ENCODE measurements around the gene MAP4K2. TPM values are rescaled to one million over a fixed set of nuclear protein-coding genes. Genes with fewer than 3 reads are reported as not detected.
"Not testable (repeated sequence)": the region's sequence is repeated elsewhere in the genome, so short reads cannot be mapped to it uniquely, and the experiment has no call there.

MAP4K2 gene
- total RNA-seq, 1 donor from 2014 or later: 7.5 TPM

DNA sequence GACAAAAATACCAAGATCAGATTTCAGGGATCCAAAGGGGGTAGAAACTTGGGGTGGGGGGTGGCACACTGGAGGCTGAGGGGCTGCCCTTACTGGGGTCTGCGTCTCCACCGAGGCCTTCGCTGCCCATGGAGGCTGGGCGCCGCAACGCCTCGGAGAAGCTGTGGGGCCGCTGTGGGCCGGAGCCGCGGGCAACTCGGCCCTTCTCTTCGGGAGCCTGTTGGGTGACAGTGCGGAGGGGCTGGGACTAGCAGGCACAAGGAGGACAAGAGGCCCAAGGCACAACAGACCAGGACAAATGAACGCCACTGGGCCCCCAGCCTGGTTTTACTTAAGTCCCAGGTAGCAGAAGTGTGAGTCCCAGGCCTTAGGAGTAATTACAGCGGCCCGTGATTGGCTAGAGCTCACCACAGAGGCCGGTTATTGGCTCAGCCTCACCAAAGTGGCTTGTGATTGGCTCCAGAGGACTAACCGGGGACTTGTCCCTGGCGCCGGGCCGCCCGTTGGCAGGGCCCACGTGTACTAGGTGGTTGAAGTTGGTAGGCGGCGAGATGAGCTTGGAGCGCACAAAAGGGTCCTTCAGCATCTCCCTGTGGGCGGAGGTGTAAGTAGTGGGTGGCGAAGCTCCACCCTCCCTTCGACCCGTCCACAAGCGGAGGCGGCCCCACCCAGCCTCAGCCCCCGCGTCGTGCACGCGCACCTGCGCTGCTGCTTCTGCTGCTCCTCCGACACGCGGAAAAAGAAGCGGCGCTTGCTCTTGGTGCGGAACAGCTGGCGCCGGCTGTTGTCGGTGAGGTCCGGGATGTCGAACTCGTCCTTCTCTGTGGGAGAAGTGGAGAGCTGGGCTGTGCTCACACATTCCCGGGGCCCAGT, 23.8 kb upstream of the MAP4K2 start:
- TF ChIP-seq CTCF (IDR thresholded peaks at IDR 0.05; ENCODE audit: borderline replicate concordance): no peak
- no peak overlapping the region for H3K27ac ChIP-seq (replicated peaks)
- no peaks in the 10 kb centered on the region for H3K4me1 ChIP-seq
- DNase-seq: no peak
- intact Hi-C loops (cut with micrococcal nuclease): no loop called here
- no peak overlapping the region for H3K4me3 ChIP-seq
- H3K27me3 ChIP-seq (ENCODE audit: low read depth): no peaks in the 10 kb centered on the region
- H3K36me3 ChIP-seq: no peaks in the 10 kb centered on the region
- H3K9me3 ChIP-seq (replicated peaks): no peaks in the 10 kb centered on the region

GRCh38 chr11:64826062-64826461, 23.0 kb upstream of the MAP4K2 start:
- Histone ChIP-seq H3K4me1 (no peaks in the 10 kb centered on the region), H3K9me3 (replicated peaks) (no peaks in the 10 kb centered on the region), H3K36me3 (no peaks in the 10 kb centered on the region), H3K27me3 (ENCODE audit: low read depth) (no peaks in the 10 kb centered on the region), H3K27ac (replicated peaks) (no peak overlapping the region), H3K4me3 (no peak overlapping the region)
- intact Hi-C loops (cut with micrococcal nuclease): no loop called here
- TF ChIP-seq CTCF (IDR thresholded peaks at IDR 0.05; ENCODE audit: borderline replicate concordance): no peak
- no peak for DNase-seq

DNA sequence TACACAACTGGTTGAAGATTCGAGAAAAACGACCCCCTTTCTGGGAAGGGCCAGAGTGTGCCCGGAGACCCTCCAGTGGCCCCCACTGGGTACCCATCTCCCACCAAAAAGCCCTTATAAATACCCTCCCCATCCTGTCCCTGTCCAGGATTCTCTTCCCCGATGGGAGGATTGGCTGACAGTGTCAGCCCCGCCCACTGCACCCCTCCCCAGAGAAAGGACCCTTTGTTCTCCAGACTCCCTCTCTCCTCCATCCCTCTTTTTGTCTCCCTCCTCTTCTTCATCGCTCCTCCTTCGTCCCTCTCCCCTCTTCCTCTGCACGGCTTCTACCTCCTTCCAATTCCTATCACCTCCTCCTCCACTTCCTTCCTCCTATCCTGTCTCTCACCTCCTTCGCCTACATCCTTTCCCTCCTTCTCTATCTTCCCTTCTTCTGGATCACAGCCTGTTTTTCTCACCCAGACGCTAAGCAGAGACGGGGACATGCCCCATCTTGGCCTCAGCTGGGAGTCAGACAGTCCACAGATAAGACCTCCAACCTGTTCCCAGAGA, 20.6 kb upstream of the MAP4K2 start:
- no peaks in the 10 kb centered on the region for H3K9me3 ChIP-seq (replicated peaks)
- no peak for TF ChIP-seq CTCF (IDR thresholded peaks at IDR 0.05; ENCODE audit: borderline replicate concordance)
- H3K27me3 ChIP-seq (ENCODE audit: low read depth): no peaks in the 10 kb centered on the region
- no peak overlapping the region for H3K27ac ChIP-seq (replicated peaks)
- intact Hi-C loops (cut with micrococcal nuclease): no loop called here
- no peak for DNase-seq
- H3K4me3 ChIP-seq: no peak overlapping the region
- H3K36me3 ChIP-seq: no peaks in the 10 kb centered on the region
- no peaks in the 10 kb centered on the region for H3K4me1 ChIP-seq

GRCh38 chr11:64817476-64817875, 14.5 kb upstream of the MAP4K2 start:
- no peak for TF ChIP-seq CTCF (IDR thresholded peaks at IDR 0.05; ENCODE audit: borderline replicate concordance)
- no peak for DNase-seq
- Histone ChIP-seq H3K27me3 (ENCODE audit: low read depth) (no peaks in the 10 kb centered on the region), H3K4me1 (no peaks in the 10 kb centered on the region), H3K36me3 (no peaks in the 10 kb centered on the region), H3K9me3 (replicated peaks) (no peaks in the 10 kb centered on the region), H3K27ac (replicated peaks) (no peak overlapping the region), H3K4me3 (no peak overlapping the region)
- intact Hi-C loops (cut with micrococcal nuclease): no loop called here

DNA sequence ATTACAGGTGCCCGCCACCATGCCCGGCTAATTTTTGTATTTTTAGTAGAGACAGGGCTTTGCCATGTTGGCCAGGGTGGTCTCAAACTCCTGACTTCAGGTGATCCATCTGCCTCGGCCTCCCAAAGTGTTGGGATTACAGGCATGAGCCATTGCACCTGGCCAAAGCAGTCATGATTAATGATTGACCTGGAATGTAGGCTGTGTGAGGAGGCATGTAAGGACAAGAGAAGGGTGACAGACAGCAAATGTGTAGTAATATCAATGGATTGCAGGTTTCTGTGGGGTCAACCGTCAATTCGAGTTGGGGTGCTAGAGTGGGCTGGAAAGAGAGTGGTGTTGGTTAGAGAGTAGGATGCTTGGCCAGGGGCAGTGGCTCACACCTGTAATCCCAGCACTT, 12.4 kb upstream of the MAP4K2 start:
- intact Hi-C loops (cut with micrococcal nuclease); H3K27ac ChIP-seq (replicated peaks); DNase-seq; H3K9me3 ChIP-seq (replicated peaks); H3K4me3 ChIP-seq; H3K27me3 ChIP-seq (ENCODE audit: low read depth); H3K36me3 ChIP-seq; H3K4me1 ChIP-seq: not testable (repeated sequence)

- H3K27me3 ChIP-seq (ENCODE audit: low read depth): no peaks in the 10 kb centered on the region
- no peak for DNase-seq
- no peak overlapping the region for H3K27ac ChIP-seq (replicated peaks)
- no peaks in the 10 kb centered on the region for H3K9me3 ChIP-seq (replicated peaks)
- intact Hi-C loops (cut with micrococcal nuclease): no loop called here
- H3K4me3 ChIP-seq: no peak overlapping the region
- no peak for TF ChIP-seq CTCF (IDR thresholded peaks at IDR 0.05; ENCODE audit: borderline replicate concordance)
- H3K4me1 ChIP-seq: peaks cover 6% of the 10 kb centered on the region
- H3K36me3 ChIP-seq: no peaks in the 10 kb centered on the region
Observed at GRCh38 chr11:64814712-64815187, 11.7 kb upstream of the MAP4K2 start.

Data from left ventricle myocardium inferior (tissue), 1 donor.